Epidermal melanocyte (primary cell): ENCODE data around the gene ST6GALNAC3.

Experiments used
- DNase-seq: peaks from one replicate; pipeline ENCODE4 v3.0.0; 2011; ENCODE audit warnings: low spot score; ENCODE audit not compliant: insufficient read length

ST6GALNAC3 gene

GRCh38 chr1:76679534-76680152, 605.1 kb downstream of the ST6GALNAC3 start:
- no peak for DNase-seq

- DNase-seq: no peak
Measured at GRCh38 chr1:76680651-76681050, 606.1 kb downstream of the ST6GALNAC3 start.

- no peak for DNase-seq
Measured at GRCh38 chr1:76682138-76682537, 607.6 kb downstream of the ST6GALNAC3 start.
